ENCODE data around the gene GDA. TPM values are rescaled to one million over a fixed set of nuclear protein-coding genes. Genes with fewer than 3 reads are reported as not detected.

Gene GDA
- 1.5 TPM for total RNA-seq

- DNase-seq: no peak
Observed at GRCh38 chr9:72149231-72149975, at the start of gene GDA. Gene GDA (plus strand): TSS chr9:72149440. CDS start chr9:72149560, 120 bp downstream.

DNA sequence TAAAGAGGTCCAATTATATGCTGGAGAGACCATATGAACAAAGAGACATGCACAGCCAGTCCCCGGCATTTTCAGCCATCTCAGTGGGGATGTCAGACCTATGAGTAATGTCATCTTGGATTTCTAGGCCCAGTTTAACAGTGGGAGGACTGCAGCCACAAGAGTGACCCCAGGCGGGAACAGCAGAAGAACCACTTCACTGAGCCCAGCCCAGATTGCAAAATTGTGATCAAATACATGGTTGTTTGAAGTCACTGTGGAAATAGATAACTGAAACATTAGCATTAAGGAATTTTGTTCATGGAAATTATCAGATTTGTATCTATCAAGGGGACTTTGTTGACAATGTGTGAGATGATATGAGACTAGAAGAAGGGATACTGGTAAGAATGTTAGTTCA lies 46.7 kb upstream of the GDA start:
- no peak for DNase-seq

GRCh38 chr9:72113056-72113455 lies 36.2 kb upstream of the GDA start:
- DNase-seq: no peak

GRCh38 chr9:72119853-72120252 lies 29.4 kb upstream of the GDA start:
- DNase-seq: no peak

GRCh38 chr9:72124947-72125346 lies 24.3 kb upstream of the GDA start:
- DNase-seq: no peak

DNA sequence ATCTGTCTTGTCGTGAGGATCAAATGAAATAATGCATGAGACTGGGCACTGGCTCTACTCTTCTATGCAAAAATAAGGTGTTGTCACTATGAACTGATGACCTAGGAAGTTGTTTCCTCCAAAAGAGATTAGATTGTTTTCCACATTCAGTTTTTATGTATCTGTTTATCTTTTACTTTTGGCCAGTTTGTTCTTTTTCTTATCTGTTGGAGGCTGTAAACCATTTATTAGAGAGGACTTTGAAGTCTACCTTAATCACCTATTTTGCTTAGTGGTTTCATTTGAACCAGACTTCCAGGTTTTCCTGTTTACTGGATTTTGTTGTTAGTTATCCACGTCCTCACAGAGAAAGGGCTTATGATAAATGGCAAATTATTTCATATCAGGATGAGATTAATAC lies 21.5 kb upstream of the GDA start:
- no peak for DNase-seq

- DNase-seq: no peak
Observed at GRCh38 chr9:72128526-72128925, 20.7 kb upstream of the GDA start.

- no peak for DNase-seq
Observed at GRCh38 chr9:72129271-72130156, 19.7 kb upstream of the GDA start.

- no peak for DNase-seq
Observed at GRCh38 chr9:72130321-72130720, 18.9 kb upstream of the GDA start.

GRCh38 chr9:72131206-72131605 lies 18.0 kb upstream of the GDA start:
- no peak for DNase-seq

- DNase-seq: no peak
Observed at GRCh38 chr9:72132052-72132451, 17.2 kb upstream of the GDA start.

- DNase-seq: no peak
Observed at GRCh38 chr9:72133365-72134035, 15.7 kb upstream of the GDA start.

DNA sequence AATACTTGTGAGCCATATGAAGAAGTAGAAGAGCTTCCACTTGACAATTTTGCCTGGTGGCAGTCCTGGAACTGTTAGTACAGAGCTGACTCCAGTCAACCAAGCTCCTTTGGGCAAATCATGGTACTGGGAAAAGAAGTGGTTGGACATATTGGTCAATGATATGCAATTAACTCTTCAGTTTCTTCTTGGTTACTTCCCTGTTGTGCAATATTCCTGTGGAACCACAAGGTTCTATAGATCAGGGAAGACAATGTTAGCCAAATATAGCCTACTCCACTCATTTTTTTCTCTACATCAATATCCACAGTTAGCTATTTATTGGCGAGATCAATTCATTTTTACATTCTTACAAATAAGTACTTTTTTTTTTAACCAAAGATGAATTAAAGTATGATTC lies 14.4 kb upstream of the GDA start:
- no peak for DNase-seq

GRCh38 chr9:72137697-72138365 lies 11.4 kb upstream of the GDA start:
- no peak for DNase-seq

DNA sequence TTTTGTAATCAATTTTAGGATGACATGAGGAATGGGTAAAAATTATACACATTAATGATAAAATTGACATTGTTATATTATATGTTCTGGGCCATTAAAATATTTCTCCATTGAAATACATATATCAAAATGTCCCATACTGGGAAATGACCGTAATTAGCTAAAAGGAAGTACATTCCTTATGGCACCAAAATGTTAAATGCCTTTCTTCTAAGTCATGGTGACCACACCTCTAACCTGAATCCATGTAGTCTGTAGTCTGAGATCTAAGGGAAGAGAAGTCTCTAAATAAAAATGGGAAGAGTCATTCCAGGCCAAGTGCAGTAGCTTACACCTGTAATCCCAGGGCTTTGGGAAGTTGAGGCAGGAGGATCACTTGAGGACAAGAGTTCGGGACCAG lies 10.0 kb upstream of the GDA start:
- no peak for DNase-seq

- DNase-seq: no peak
Observed at GRCh38 chr9:72140586-72140985, 8.7 kb upstream of the GDA start.

GRCh38 chr9:72141484-72141883 lies 7.8 kb upstream of the GDA start:
- DNase-seq: no peak

- no peak for DNase-seq
Observed at GRCh38 chr9:72144756-72145492, 4.3 kb upstream of the GDA start.

DNA sequence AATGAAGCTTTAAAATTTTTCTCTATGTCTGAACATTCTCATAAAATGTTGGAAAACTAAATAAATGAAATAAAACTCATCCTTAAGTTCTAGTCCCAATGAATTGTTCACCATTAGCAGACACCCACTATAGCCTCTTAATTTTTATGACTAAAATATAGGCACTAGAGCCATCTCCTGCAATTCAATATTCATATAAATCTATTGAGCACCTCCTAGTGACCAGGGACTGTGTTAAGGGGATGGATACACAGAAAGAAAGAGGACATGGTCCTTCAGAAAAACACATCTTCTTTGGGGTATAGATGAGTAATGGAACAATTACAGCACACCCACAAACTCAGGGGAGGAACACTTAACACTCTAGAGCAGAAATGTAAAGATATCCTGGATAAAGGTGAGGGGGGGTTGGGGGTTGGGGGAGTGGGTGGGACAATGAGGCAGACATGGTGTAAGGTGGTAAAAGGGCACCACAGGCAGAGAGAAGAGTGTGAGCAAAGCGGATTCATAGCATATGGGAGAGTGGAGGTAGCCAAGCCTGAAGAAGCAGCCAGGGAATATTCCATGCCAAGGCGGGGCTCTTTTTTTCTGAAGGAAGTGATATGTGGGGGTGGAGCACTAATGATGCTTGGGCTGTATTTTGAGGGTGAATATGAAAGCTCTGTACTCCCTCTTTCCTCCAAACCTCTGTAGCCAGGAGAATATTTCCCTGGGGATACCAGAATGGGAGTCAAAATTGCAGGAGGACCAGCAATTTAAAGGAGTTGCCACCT lies 3.3 kb upstream of the GDA start:
- no peak for DNase-seq

- DNase-seq: no peak
Observed at GRCh38 chr9:72147676-72148075, 1.6 kb upstream of the GDA start.

DNA sequence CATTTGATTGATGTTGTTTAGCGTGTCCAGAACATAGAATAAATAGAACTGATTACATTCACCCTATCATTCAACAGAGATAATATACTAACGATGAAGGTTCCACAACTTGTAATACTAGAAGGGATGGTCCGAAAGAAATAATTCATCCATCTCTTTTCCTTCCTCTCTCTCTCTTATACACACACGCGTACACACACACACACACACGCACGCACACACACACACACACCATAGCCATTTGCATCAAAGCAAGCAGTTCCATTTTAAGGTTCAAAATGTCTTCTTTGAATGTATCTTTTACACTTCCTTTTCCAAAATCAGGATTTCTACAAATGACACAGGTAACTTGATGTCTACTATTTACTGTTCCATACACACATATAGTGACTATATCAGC lies 887 bp downstream of the GDA start:
- DNase-seq: no peak

All from skin of body (tissue), 2 donors.